HUES64 (cell line): ENCODE results near the gene LRRIQ1. TPM values are rescaled to one million over a fixed set of nuclear protein-coding genes. Genes with fewer than 3 reads are reported as not detected.
"Not testable (repeated sequence)": the region's sequence is repeated elsewhere in the genome, so short reads cannot be mapped to it uniquely, and the experiment has no call there.

Experiments used
- H3K27ac ChIP-seq: 2 replicates; pipeline ENCODE4 v1.7.0; 2013; ENCODE audit warnings: low read depth, low read length, inconsistent platforms
- H3K27me3 ChIP-seq: 2 replicates; pipeline ENCODE4 v1.6.1; 2013; ENCODE audit warnings: mild to moderate bottlenecking, low read length; ENCODE audit not compliant: insufficient read depth
- H3K36me3 ChIP-seq: 2 replicates; pipeline ENCODE4 v1.6.1; 2013; ENCODE audit warnings: mild to moderate bottlenecking, low read length; ENCODE audit not compliant: insufficient read depth
- H3K4me1 ChIP-seq: 2 replicates; pipeline ENCODE4 v1.6.1; 2013; ENCODE audit warnings: mild to moderate bottlenecking, low read length, moderate library complexity; ENCODE audit not compliant: insufficient read depth
- H3K4me3 ChIP-seq: 2 replicates; pipeline ENCODE4 v1.5.1; 2013; ENCODE audit warnings: mild to moderate bottlenecking, low read length, moderate library complexity
- H3K9ac ChIP-seq: 2 replicates; pipeline ENCODE4 v1.6.1; 2013; ENCODE audit warnings: mild to moderate bottlenecking, low read depth, low read length
- H3K9me3 ChIP-seq: 2 replicates; pipeline ENCODE4 v1.6.1; 2013; ENCODE audit warnings: low read depth, low read length; ENCODE audit not compliant: insufficient read depth
- WGBS: fragments of 150-250, 120-280 bp; methylation state at CpG from one replicate; pipeline ENCODE4 v1.1.7; 2013; ENCODE audit warnings: missing lambda C conversion rate; 5-methylcytosine and 5-hydroxymethylcytosine counted together
- polyA plus RNA-seq, 2 experiments: library from polyadenylated mRNA; stranded (reverse); fragments of 50-300 nt; gene quantifications; one replicate each; pipeline ENCODE4 v1.2.3, GENCODE V29; 2013

LRRIQ1 gene
- 0.65 TPM for polyA plus RNA-seq (2013, experiment 1 of 2)
- 2.0 TPM for polyA plus RNA-seq (2013, experiment 2 of 2)

GRCh38 chr12:85036234-85036707 lies at the start of gene LRRIQ1, which contains the start of gene TSPAN19:
Gene LRRIQ1, plus strand, starts transcription at chr12:85036351. Its CDS starts 1,826 bp downstream, at chr12:85038177.
Gene TSPAN19, minus strand, starts transcription at chr12:85036277. Its CDS starts 6,331 bp downstream, at chr12:85029946.
- Histone ChIP-seq H3K4me1 (0 out of 2 replicates have a peak, but pooled peaks cover 3% of the 10 kb centered on the region), H3K4me3 (peak within 1 kb of the TSS; percentile 90), H3K9ac (peak within 1 kb of the TSS; percentile 81), H3K36me3 (no peaks in the 10 kb centered on the region), H3K27ac (peak within 1 kb of the TSS; percentile 26; the same call in 1 of the 2 replicates), H3K9me3 (no peaks in the 10 kb centered on the region), H3K27me3 (peaks cover 12% of the 10 kb centered on the region; the same call in 1 of the 2 replicates)
- 2% methylated on average over 21 of the region's 22 CpGs for WGBS

GRCh38 chr12:84986586-84986985 lies 49.6 kb upstream of the LRRIQ1 start:
- Histone ChIP-seq H3K27me3 (no peaks in the 10 kb centered on the region), H3K9ac (no peak overlapping the region), H3K4me1 (peaks cover 10% of the 10 kb centered on the region; the same call in 1 of the 2 replicates), H3K27ac (no peak overlapping the region), H3K9me3 (no peaks in the 10 kb centered on the region), H3K4me3 (no peak overlapping the region), H3K36me3 (no peaks in the 10 kb centered on the region)
- WGBS, result 84% methylated on average over 3 of the region's 3 CpGs

- no peak overlapping the region for H3K4me3 ChIP-seq
- H3K36me3 ChIP-seq, result no peaks in the 10 kb centered on the region
- no peak overlapping the region for H3K27ac ChIP-seq
- H3K9me3 ChIP-seq, result no peaks in the 10 kb centered on the region
- H3K9ac ChIP-seq, result no peak overlapping the region
- peaks cover 13% of the 10 kb centered on the region for H3K4me1 ChIP-seq
- H3K27me3 ChIP-seq, result no peaks in the 10 kb centered on the region
Observed at GRCh38 chr12:84994426-84994825, 41.7 kb upstream of the LRRIQ1 start.

GRCh38 chr12:84995641-84996040 lies 40.5 kb upstream of the LRRIQ1 start:
- H3K27me3 ChIP-seq, result no peaks in the 10 kb centered on the region
- peaks cover 13% of the 10 kb centered on the region for H3K4me1 ChIP-seq
- H3K9me3 ChIP-seq, result no peaks in the 10 kb centered on the region
- no peaks in the 10 kb centered on the region for H3K36me3 ChIP-seq
- no peak overlapping the region for H3K9ac ChIP-seq
- H3K27ac ChIP-seq, result no peak overlapping the region
- H3K4me3 ChIP-seq, result no peak overlapping the region
- 89% methylated on average over 2 of the region's 2 CpGs for WGBS

- no CpG with 5 or more reads among the region's 1 CpG for WGBS
- Histone ChIP-seq H3K4me3 (no peak overlapping the region), H3K9ac (no peak overlapping the region), H3K4me1 (peaks cover 13% of the 10 kb centered on the region), H3K27me3 (no peaks in the 10 kb centered on the region), H3K9me3 (no peaks in the 10 kb centered on the region), H3K27ac (no peak overlapping the region), H3K36me3 (no peaks in the 10 kb centered on the region)
Observed at GRCh38 chr12:84996759-84997158, 39.4 kb upstream of the LRRIQ1 start.

- H3K9ac ChIP-seq, result no peak overlapping the region
- peaks cover 13% of the 10 kb centered on the region for H3K4me1 ChIP-seq
Observed at GRCh38 chr12:84998341-84998740, 37.8 kb upstream of the LRRIQ1 start.

GRCh38 chr12:85000729-85001128 lies 35.4 kb upstream of the LRRIQ1 start:
- Histone ChIP-seq H3K27me3 (no peaks in the 10 kb centered on the region), H3K9ac (no peak overlapping the region), H3K27ac (no peak overlapping the region), H3K36me3 (no peaks in the 10 kb centered on the region), H3K4me1 (peaks cover 23% of the 10 kb centered on the region), H3K4me3 (no peak overlapping the region), H3K9me3 (no peaks in the 10 kb centered on the region)
- 95% methylated on average over 2 of the region's 2 CpGs for WGBS

More at GRCh38 chr12:84998341-84998740, 37.8 kb upstream of the LRRIQ1 start:
- no peaks in the 10 kb centered on the region for H3K9me3 ChIP-seq
- no peak overlapping the region for H3K4me3 ChIP-seq
- H3K36me3 ChIP-seq, result no peaks in the 10 kb centered on the region
- no peak overlapping the region for H3K27ac ChIP-seq
- no peaks in the 10 kb centered on the region for H3K27me3 ChIP-seq

GRCh38 chr12:85002778-85003296 lies 33.3 kb upstream of the LRRIQ1 start:
- H3K36me3 ChIP-seq, result no peaks in the 10 kb centered on the region
- no peak overlapping the region for H3K27ac ChIP-seq
- no peaks in the 10 kb centered on the region for H3K9me3 ChIP-seq
- WGBS, result 94% methylated on average over 3 of the region's 3 CpGs
- no peaks in the 10 kb centered on the region for H3K27me3 ChIP-seq
- peaks cover 15% of the 10 kb centered on the region for H3K4me1 ChIP-seq
- no peak overlapping the region for H3K4me3 ChIP-seq
- no peak overlapping the region for H3K9ac ChIP-seq

- H3K9ac ChIP-seq, result no peak overlapping the region
- no peaks in the 10 kb centered on the region for H3K36me3 ChIP-seq
- peak overlapping the region; percentile 79; the same call in 1 of the 2 replicates for H3K27ac ChIP-seq
- peaks cover 15% of the 10 kb centered on the region for H3K4me1 ChIP-seq
- no peaks in the 10 kb centered on the region for H3K9me3 ChIP-seq
- no peak overlapping the region for H3K4me3 ChIP-seq
- no peaks in the 10 kb centered on the region for H3K27me3 ChIP-seq
Observed at GRCh38 chr12:85004204-85004603, 31.9 kb upstream of the LRRIQ1 start.

GRCh38 chr12:85005047-85005446 lies 31.1 kb upstream of the LRRIQ1 start:
- Histone ChIP-seq H3K27ac (peak overlapping the region; percentile 79; the same call in 1 of the 2 replicates), H3K4me3 (peak overlapping the region; percentile 21; the same call in 1 of the 2 replicates), H3K4me1 (peaks cover 15% of the 10 kb centered on the region)
- not testable (repeated sequence) for H3K27me3 ChIP-seq, H3K9ac ChIP-seq, H3K36me3 ChIP-seq, H3K9me3 ChIP-seq
- 26% methylated on average over 2 of the region's 2 CpGs for WGBS

- H3K9ac ChIP-seq, result no peak overlapping the region
- no peaks in the 10 kb centered on the region for H3K36me3 ChIP-seq
- no peaks in the 10 kb centered on the region for H3K27me3 ChIP-seq
- WGBS, result 100% methylated on average over 1 of the region's 1 CpG
- peaks cover 15% of the 10 kb centered on the region for H3K4me1 ChIP-seq
- no peak overlapping the region; the same call in 1 of the 2 replicates for H3K27ac ChIP-seq
- no peaks in the 10 kb centered on the region for H3K9me3 ChIP-seq
- 0 out of 2 replicates have a peak overlapping the region, but pooled peaks have one; percentile 21 for H3K4me3 ChIP-seq
Observed at GRCh38 chr12:85005615-85006014, 30.5 kb upstream of the LRRIQ1 start.
